GM13977 (cell line): ENCODE measurements around the gene SUPT3H.

Experiments
- DNase-seq: peaks from one replicate; pipeline ENCODE4 v3.0.0; 2012; ENCODE audit warnings: low spot score
- in situ Hi-C: fragments of 300-500 bp; cut with MboI; formaldehyde crosslinking; loops from one replicate; pipeline ENCODE4 v1.12.0; 2022; ENCODE audit warnings: low sequenced_read_pairs, low pct_unique_long_range_greater_than_20kb, mixed read lengths, inconsistent platforms; ENCODE audit not compliant: unreplicated experiment
- TF ChIP-seq, protein P1 (sequence below): IDR thresholded peaks from 2 replicates; pipeline ENCODE4 v1.5.1; 2012; ENCODE audit warnings: mild to moderate bottlenecking, control low read depth; ENCODE audit not compliant: insufficient read depth; ENCODE audit errors: extremely low read depth, missing control alignments

SUPT3H gene

GRCh38 chr6:45377554-45378333, at the start of gene SUPT3H:
SUPT3H (minus strand) TSS chr6:45377934.
- TF ChIP-seq, protein P1, sequence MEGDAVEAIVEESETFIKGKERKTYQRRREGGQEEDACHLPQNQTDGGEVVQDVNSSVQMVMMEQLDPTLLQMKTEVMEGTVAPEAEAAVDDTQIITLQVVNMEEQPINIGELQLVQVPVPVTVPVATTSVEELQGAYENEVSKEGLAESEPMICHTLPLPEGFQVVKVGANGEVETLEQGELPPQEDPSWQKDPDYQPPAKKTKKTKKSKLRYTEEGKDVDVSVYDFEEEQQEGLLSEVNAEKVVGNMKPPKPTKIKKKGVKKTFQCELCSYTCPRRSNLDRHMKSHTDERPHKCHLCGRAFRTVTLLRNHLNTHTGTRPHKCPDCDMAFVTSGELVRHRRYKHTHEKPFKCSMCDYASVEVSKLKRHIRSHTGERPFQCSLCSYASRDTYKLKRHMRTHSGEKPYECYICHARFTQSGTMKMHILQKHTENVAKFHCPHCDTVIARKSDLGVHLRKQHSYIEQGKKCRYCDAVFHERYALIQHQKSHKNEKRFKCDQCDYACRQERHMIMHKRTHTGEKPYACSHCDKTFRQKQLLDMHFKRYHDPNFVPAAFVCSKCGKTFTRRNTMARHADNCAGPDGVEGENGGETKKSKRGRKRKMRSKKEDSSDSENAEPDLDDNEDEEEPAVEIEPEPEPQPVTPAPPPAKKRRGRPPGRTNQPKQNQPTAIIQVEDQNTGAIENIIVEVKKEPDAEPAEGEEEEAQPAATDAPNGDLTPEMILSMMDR = peak; percentile 40
- DNase-seq = peak; percentile 89
- in situ Hi-C loops = no loop called here

DNA sequence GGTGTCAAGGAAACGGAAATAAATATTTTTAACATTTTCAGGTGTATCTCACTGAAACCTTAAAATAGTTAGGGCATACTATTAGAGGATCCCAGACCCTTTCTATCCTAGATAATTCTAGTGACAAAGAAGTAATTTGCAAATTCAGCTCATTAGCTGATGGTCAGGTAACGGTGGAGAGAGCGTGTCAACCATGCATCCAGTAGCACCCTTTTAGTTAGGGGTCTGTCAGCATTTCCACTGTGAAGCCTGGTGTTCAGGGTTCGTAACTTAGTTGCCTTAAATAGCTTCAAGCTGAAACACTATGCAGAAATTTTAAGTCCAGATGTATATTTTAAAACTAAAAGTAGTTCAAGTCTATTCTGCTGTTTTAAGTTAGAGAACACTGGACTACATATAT, 48.5 kb upstream of the SUPT3H start:
- TF ChIP-seq, protein P1 = no peak
- no peak for DNase-seq
- in situ Hi-C loops = loop anchor here (10.0 to 25.0 kb wide), 2 partner anchors 289 to 486 kb away; no protein-coding TSS in a partner anchor

DNA sequence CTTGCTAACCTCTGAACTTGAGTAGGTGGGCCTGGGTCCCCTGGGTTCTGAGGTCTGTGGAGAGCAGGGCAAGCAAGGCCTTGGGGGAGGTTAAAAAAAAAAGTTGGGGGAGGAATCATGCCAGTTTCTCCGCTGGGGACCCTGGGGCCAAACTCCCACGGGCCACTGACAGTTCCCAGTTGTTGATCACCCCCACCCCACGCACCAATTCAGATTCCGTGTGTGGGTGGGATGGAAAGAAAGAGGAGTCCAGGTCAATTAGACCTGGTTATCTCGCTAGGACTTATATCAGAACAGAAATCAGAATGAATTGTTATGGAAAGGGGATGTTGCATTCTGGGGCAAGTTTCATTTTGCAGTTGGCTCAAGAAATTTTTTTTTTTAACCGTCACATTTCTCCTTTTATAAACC, 46.7 kb upstream of the SUPT3H start:
- in situ Hi-C loops = loop anchor here (10.0 to 25.0 kb wide), 2 partner anchors 290 to 787 kb away; no protein-coding TSS in a partner anchor
- DNase-seq = no peak
- TF ChIP-seq, protein P1 = no peak

DNA sequence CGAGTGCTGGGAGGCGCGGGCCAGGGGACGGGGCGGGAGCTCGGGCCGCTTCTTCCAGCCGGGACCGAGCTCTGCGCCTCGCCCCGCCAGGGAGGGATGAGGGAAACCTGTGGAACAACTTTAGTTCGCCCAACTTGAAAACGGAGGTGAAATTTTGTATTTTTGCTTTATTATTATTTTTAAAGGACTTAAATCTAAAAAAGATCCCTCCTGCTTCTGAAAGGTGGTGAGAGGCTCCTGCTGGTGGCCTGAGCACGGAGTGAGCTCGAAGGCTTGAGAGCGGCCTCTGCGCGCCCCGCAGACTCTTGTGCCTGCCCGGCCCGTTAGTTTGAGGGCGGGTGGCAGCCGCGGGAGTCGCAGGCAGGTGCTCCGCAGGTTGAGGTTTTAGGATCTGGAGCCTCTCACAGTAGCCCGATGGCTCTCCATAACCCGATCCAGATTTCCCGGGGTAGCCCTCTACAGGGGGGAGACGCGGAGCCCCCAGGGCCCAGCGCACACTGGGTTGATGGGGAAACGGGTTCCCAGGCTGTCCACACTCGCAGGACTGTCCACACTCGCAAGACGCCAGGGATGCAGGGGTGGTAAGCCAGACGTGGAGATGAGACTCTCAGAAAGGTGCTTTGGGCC, 46.2 kb upstream of the SUPT3H start:
- in situ Hi-C loops = loop anchor here (10.0 to 25.0 kb wide), 2 partner anchors 291 to 787 kb away; no protein-coding TSS in a partner anchor
- DNase-seq = peak; percentile 18
- TF ChIP-seq, protein P1 = no peak

- TF ChIP-seq, protein P1 = no peak
Observed at GRCh38 chr6:45423111-45423823, 45.5 kb upstream of the SUPT3H start.

GRCh38 chr6:45422503-45423110, 44.9 kb upstream of the SUPT3H start:
- in situ Hi-C loops = loop anchor here (10.0 to 25.0 kb wide), 2 partner anchors 292 to 785 kb away; no protein-coding TSS in a partner anchor
- TF ChIP-seq, protein P1 = no peak
- DNase-seq = no peak

More at GRCh38 chr6:45423111-45423823, 45.5 kb upstream of the SUPT3H start:
- in situ Hi-C loops = loop anchor here (10.0 to 25.0 kb wide), 2 partner anchors 292 to 786 kb away; no protein-coding TSS in a partner anchor
- DNase-seq = peak; percentile 31
